Measurements from ENCODE around the gene TMEM131L. TPM values are rescaled to one million over a fixed set of nuclear protein-coding genes. Genes with fewer than 3 reads are reported as not detected.

The TMEM131L gene
- total RNA-seq, 1 donor from 2014 or later: 7.9 TPM

DNA sequence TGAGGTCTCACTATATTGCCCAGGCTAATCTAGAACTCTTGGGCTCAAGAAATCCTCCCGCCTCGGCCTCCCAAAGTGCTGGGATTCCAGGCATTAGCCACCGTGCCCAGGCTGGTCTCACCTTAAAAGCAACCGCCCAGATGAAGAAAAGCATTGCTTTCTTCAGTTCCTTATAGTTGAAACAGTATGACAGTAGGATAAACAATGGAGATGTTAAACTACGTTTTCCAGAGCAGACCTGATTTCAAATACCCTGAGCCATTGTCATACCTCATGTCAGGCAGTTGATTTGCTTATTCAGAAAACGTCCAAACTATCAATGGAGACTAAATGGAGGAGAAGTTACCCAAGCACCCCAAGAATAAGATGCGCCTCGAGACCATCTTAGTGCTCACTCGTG, 26.3 kb upstream of the TMEM131L start:
- no peaks in the 10 kb centered on the region for H3K36me3 ChIP-seq (ENCODE audit: control insufficient read depth, insufficient read depth, low read length)
- TF ChIP-seq, protein P1, sequence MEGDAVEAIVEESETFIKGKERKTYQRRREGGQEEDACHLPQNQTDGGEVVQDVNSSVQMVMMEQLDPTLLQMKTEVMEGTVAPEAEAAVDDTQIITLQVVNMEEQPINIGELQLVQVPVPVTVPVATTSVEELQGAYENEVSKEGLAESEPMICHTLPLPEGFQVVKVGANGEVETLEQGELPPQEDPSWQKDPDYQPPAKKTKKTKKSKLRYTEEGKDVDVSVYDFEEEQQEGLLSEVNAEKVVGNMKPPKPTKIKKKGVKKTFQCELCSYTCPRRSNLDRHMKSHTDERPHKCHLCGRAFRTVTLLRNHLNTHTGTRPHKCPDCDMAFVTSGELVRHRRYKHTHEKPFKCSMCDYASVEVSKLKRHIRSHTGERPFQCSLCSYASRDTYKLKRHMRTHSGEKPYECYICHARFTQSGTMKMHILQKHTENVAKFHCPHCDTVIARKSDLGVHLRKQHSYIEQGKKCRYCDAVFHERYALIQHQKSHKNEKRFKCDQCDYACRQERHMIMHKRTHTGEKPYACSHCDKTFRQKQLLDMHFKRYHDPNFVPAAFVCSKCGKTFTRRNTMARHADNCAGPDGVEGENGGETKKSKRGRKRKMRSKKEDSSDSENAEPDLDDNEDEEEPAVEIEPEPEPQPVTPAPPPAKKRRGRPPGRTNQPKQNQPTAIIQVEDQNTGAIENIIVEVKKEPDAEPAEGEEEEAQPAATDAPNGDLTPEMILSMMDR (IDR thresholded peaks at IDR 0.05; ENCODE audit: insufficient read depth, low read length, severe bottlenecking): no peak
- no peak overlapping the region for H3K4me3 ChIP-seq (ENCODE audit: low read depth, low read length)
- DNase-seq (ENCODE audit: low read depth): no peak
- H3K27me3 ChIP-seq (ENCODE audit: control insufficient read depth, insufficient read depth, low read length): no peaks in the 10 kb centered on the region
- FAIRE-seq: no peak

DNA sequence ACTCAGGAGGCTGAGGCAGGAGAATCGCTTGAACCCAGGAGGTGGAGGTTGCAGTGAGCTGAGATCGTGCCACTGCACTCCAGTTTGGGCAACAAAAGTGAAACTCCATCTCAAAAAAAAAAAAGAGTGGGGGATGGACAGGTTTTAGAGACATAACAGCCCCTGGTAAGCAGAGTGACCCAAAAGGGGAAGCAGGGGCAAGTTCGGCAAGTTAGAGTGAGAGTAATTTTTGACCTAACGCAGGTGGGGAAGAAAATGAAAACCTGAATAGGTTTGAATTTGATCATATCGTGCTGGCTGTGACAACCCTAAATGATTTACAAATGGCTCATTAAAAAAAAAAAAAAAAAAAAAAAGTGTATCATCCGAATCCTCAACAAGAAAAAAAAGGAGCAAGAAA, 25.7 kb upstream of the TMEM131L start:
- DNase-seq (ENCODE audit: low read depth) (no peak), FAIRE-seq (no peak)
- no peak overlapping the region for H3K4me3 ChIP-seq (ENCODE audit: low read depth, low read length)
- TF ChIP-seq, protein P1 (IDR thresholded peaks at IDR 0.05; ENCODE audit: insufficient read depth, low read length, severe bottlenecking): no peak
- H3K36me3 ChIP-seq (ENCODE audit: control insufficient read depth, insufficient read depth, low read length): no peaks in the 10 kb centered on the region
- H3K27me3 ChIP-seq (ENCODE audit: control insufficient read depth, insufficient read depth, low read length): no peaks in the 10 kb centered on the region

DNA sequence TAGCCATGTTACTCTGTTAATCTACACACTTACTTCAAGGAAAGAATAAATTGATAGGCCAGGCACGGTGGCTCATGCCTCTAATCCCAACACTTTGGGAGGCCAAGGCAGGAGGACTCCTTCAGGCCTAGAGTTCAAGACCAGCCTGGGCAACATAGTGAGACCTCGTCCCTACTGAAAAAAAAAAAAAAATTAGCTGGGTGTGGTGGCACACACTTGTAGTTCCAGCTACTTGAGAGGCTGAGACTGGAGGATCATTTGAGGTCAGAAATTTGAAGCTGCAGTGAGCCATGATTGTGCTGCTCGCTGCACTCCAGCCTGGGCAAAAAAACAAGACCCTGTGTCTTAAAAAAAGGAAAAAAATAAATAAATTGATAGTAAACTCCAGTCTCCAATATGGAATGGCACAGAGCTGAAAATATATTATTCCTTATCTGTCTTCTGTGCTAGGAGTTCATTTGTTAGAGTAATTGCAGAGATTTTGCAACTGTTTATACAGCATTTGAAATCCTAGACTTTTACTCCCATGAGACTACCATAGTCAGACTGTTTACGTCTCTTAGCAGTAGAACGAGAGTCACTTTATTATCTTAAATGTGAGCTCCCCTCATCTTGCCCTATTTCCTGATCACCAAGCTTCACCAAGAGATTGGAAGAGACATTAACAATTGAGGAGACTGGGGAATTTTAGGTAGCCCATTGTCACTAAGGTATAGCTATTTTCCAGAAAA, 18.8 kb upstream of the TMEM131L start:
- H3K4me3 ChIP-seq (ENCODE audit: low read depth, low read length): no peak overlapping the region

DNA sequence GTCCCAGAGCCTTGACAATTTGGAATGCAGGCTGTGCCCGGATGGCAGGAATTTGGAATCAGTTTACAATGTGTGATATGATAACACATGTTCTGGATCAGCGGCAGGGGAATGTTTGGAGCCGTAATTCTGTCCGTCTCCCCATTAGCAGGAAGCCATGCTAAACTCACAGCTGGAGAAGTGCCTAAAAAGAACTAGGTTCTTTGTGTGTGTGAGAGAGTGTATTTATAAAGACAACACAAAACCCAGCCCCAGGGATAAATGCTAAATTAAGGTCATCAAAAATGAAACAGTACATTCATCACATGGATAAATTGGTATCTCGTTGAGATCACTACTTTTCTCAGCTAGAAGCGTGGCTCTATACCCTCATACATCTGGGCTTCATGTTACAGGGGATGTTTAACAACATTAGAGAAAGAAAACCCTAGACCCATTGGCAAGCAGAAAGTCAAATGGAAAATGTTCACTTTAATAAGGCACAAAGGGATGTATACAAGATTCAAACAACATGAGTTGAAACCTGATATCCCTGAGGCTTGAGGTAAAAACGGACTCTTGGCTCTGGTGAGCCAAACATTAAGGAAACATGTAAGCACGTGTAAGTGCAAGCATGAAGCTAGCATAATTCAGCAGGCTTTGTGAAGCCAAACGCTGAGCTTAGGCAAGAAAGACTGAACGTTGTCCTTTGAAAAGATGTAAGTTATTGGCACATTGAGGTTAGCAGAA, 18.0 kb upstream of the TMEM131L start:
- TF ChIP-seq, protein P1 (IDR thresholded peaks at IDR 0.05; ENCODE audit: insufficient read depth, low read length, severe bottlenecking): no peak
- Histone ChIP-seq H3K27me3 (ENCODE audit: control insufficient read depth, insufficient read depth, low read length) (no peaks in the 10 kb centered on the region), H3K4me3 (ENCODE audit: low read depth, low read length) (no peak overlapping the region), H3K36me3 (ENCODE audit: control insufficient read depth, insufficient read depth, low read length) (no peaks in the 10 kb centered on the region)
- FAIRE-seq: no peak
- peak; percentile 74 for DNase-seq (ENCODE audit: low read depth)

More for the DNA sequence above, 18.8 kb upstream of the TMEM131L start:
- TF ChIP-seq, protein P1 (IDR thresholded peaks at IDR 0.05; ENCODE audit: insufficient read depth, low read length, severe bottlenecking): no peak
- no peak for FAIRE-seq
- Histone ChIP-seq H3K36me3 (ENCODE audit: control insufficient read depth, insufficient read depth, low read length) (no peaks in the 10 kb centered on the region), H3K27me3 (ENCODE audit: control insufficient read depth, insufficient read depth, low read length) (no peaks in the 10 kb centered on the region)
- DNase-seq (ENCODE audit: low read depth): no peak

DNA sequence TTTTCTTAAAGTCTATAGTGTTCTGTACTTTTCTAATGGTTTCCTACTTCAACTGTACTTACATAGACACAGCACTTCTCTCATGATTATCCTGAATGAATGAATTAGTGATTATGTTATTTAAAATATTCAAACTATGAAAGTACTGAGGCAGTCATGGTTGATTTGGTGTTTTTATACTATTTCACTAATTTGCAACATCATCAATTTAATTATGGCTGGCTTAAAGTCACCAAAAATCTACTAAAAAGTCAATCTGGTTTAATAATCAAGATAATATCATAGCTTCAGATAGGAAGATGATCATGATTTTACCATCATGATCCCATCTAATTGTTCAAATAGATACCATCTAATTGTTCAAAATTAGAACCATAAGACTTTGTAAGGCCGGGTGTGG, 16.8 kb upstream of the TMEM131L start:
- FAIRE-seq (no peak), DNase-seq (ENCODE audit: low read depth) (no peak)
- H3K36me3 ChIP-seq (ENCODE audit: control insufficient read depth, insufficient read depth, low read length): no peaks in the 10 kb centered on the region
- TF ChIP-seq, protein P1 (IDR thresholded peaks at IDR 0.05; ENCODE audit: insufficient read depth, low read length, severe bottlenecking): no peak
- no peak overlapping the region for H3K4me3 ChIP-seq (ENCODE audit: low read depth, low read length)
- H3K27me3 ChIP-seq (ENCODE audit: control insufficient read depth, insufficient read depth, low read length): no peaks in the 10 kb centered on the region

Data from bronchial epithelial cell (primary cell).